Endothelial cell of umbilical vein (primary cell): ENCODE data around the gene DENND6A. TPM values are rescaled to one million over a fixed set of nuclear protein-coding genes. Genes with fewer than 3 reads are reported as not detected.

Experiments used
- BruUV-seq: library from RNA; stranded (reverse); fragments of 400-500 nt; replicated peaks from 2 replicates; lab custom pipeline; 2021; lab: Mats Ljungman, UMichigan
- CTCF ChIA-PET: fragments of 300-600, 350-600 bp; sonication (Branson Sonifier 250); formaldehyde crosslinking; loops from one replicate; lab custom pipeline; 2021; ENCODE audit warnings: antibody characterized with exemption, inconsistent platforms; lab: Charles Lee
- POLR2A ChIA-PET: fragments of 300-600, 350-600 bp; sonication (Branson Sonifier 250); formaldehyde crosslinking; loops from one replicate; lab custom pipeline; 2021; ENCODE audit warnings: antibody characterized with exemption, inconsistent platforms; lab: Charles Lee
- DNase-seq: peaks from one replicate; pipeline ENCODE4 v3.0.0-alpha.2; 2011; ENCODE audit warnings: low read depth, low spot score
- FAIRE-seq: peaks from 2 replicates; lab custom pipeline; 2011; peaks lifted over from hg19 to GRCh38; lab: Jason Lieb, UNC
- H2AFZ ChIP-seq: 2 replicates; pipeline ENCODE4 v1.6.0; 2012; ENCODE audit warnings: low read depth, low read length, control low read depth, inconsistent platforms
- H3K27ac ChIP-seq: 2 replicates; pipeline ENCODE4 v1.5.1; 2011; ENCODE audit warnings: low read depth, mild to moderate bottlenecking, control low read depth, low read length, moderate library complexity; ENCODE audit not compliant: insufficient read depth
- H3K27me3 ChIP-seq, 2 experiments: 2 replicates each; pipeline versions ENCODE4 v1.6.0 to v1.6.1; 2011; ENCODE audit warnings: low read length in 2 of 2, mixed read lengths in 1 of 2; ENCODE audit not compliant: control insufficient read depth in 2 of 2, insufficient read depth in 2 of 2
- H3K36me3 ChIP-seq, 2 experiments: 2 replicates in 1 of 2; 3 replicates in 1 of 2; pipeline ENCODE4 v1.5.1; 2011; ENCODE audit warnings: low read length in 2 of 2, mild to moderate bottlenecking in 1 of 2, moderate library complexity in 1 of 2; ENCODE audit not compliant: control insufficient read depth in 2 of 2, insufficient read depth in 2 of 2; ENCODE audit errors: extremely low read depth in 1 of 2
- H3K4me1 ChIP-seq: 3 replicates; pipeline ENCODE4 v1.5.1; 2011; ENCODE audit warnings: mild to moderate bottlenecking, low read length; ENCODE audit not compliant: control insufficient read depth, insufficient read depth; ENCODE audit errors: extremely low read depth
- H3K4me2 ChIP-seq: 2 replicates; pipeline ENCODE4 v1.6.1; 2011; ENCODE audit warnings: low read length, control low read depth, mixed read lengths; ENCODE audit not compliant: insufficient read depth
- H3K4me3 ChIP-seq, 3 experiments: fragments of 200-600 bp in 1 of 3; sonication (generic), shearing (Covaris generic) in 1 of 3; replicated peaks in 1 of 3; 2 replicates each; pipeline ENCODE4 v1.5.1; 2011 to 2016; ENCODE audit warnings: control low read depth in 3 of 3, low read length in 3 of 3, mild to moderate bottlenecking in 2 of 3, inconsistent platforms in 1 of 3, low read depth in 1 of 3, moderate library complexity in 1 of 3; ENCODE audit not compliant: insufficient read depth in 1 of 3
- H3K79me2 ChIP-seq: 2 replicates; pipeline ENCODE4 v1.6.0; 2012; ENCODE audit warnings: low read length, inconsistent platforms; ENCODE audit not compliant: control insufficient read depth, insufficient read depth
- H3K9ac ChIP-seq: replicated peaks from 2 replicates; pipeline ENCODE3; 2011; ENCODE audit warnings: low read length, control low read depth; ENCODE audit not compliant: insufficient read depth; ENCODE audit errors: extremely low read depth
- H3K9me1 ChIP-seq: replicated peaks from 3 replicates; pipeline ENCODE4 v1.6.0; 2011; ENCODE audit warnings: mild to moderate bottlenecking, low read length; ENCODE audit not compliant: control insufficient read depth, insufficient read depth; ENCODE audit errors: extremely low read depth
- H3K9me3 ChIP-seq: replicated peaks from 2 replicates; pipeline ENCODE4 v1.5.1; 2012; ENCODE audit warnings: low read length, inconsistent platforms; ENCODE audit not compliant: control insufficient read depth, insufficient read depth
- H4K20me1 ChIP-seq: replicated peaks from 2 replicates; pipeline ENCODE3; 2011; ENCODE audit warnings: mild to moderate bottlenecking, low read length; ENCODE audit not compliant: control insufficient read depth, insufficient read depth; ENCODE audit errors: extremely low read depth
- CTCF ChIP-seq, 2 donors: IDR thresholded peaks; 1 replicate in 1 of 2; 2 replicates in 1 of 2; pipeline ENCODE4 v1.5.1; 2011; ENCODE audit warnings: low read length in 2 of 2, mild to moderate bottlenecking in 2 of 2, moderate library complexity in 2 of 2, control low read depth in 1 of 2, inconsistent platforms in 1 of 2, low read depth in 1 of 2; ENCODE audit not compliant: insufficient read depth in 1 of 2; ENCODE audit errors: extremely low read depth in 1 of 2
- EZH2 ChIP-seq: IDR thresholded peaks from 2 replicates; pipeline ENCODE4 v1.6.1; 2012; ENCODE audit warnings: borderline replicate concordance, low read depth, mild to moderate bottlenecking, moderate library complexity, low read length, inconsistent platforms; ENCODE audit not compliant: severe bottlenecking
- FOS ChIP-seq: IDR thresholded peaks from 2 replicates; pipeline ENCODE4 v1.6.1; 2011; ENCODE audit warnings: mild to moderate bottlenecking, low read length, moderate library complexity, borderline replicate concordance; ENCODE audit not compliant: insufficient read depth
- GATA2 ChIP-seq: IDR thresholded peaks from 2 replicates; pipeline ENCODE4 v1.7.0; 2011; ENCODE audit warnings: low read depth, mild to moderate bottlenecking, moderate library complexity, mixed read lengths, low read length; ENCODE audit not compliant: insufficient read length, insufficient read depth
- JUN ChIP-seq: IDR thresholded peaks from 2 replicates; pipeline ENCODE4 v1.6.1; 2011; ENCODE audit warnings: borderline replicate concordance, low read depth; ENCODE audit not compliant: insufficient read length, insufficient read depth
- MAX ChIP-seq: IDR thresholded peaks from 2 replicates; pipeline ENCODE4 v1.6.1; 2011; ENCODE audit not compliant: insufficient read depth, insufficient read length
- MYC ChIP-seq: IDR thresholded peaks from one replicate; pipeline ENCODE4 v1.6.1; 2011; ENCODE audit warnings: mild to moderate bottlenecking, low read depth, low read length
- POLR2A ChIP-seq: IDR thresholded peaks from 2 replicates; pipeline ENCODE4 v1.6.1; 2012; ENCODE audit warnings: low read depth, mild to moderate bottlenecking, control low read depth, low read length
- POLR2AphosphoS5 ChIP-seq: IDR thresholded peaks from 2 replicates; pipeline ENCODE4 v1.6.1; 2012; ENCODE audit warnings: low read depth, mild to moderate bottlenecking, control low read depth, low read length, moderate library complexity; ENCODE audit not compliant: insufficient read depth
- dilution Hi-C: fragments of 300-500 bp; cut with MboI; formaldehyde crosslinking; loops from one replicate; pipeline ENCODE4 v1.15.0; 2019; ENCODE audit warnings: low sequenced_read_pairs; ENCODE audit not compliant: extremely low pct_ligation_motif_present
- intact Hi-C: fragments of 100-400 bp; cut with micrococcal nuclease; formaldehyde crosslinking; loops from one replicate; pipeline ENCODE4 v1.10.0; 2022
- polyA plus RNA-seq, 4 experiments: library from polyadenylated mRNA; depleted of rRNA in 3 of 4; stranded (reverse) in 3 of 4; unstranded in 1 of 4; fragments of >200 nt; gene quantifications; 2 replicates each; pipeline versions ENCODE4 v1.2.1 to v1.2.3, GENCODE V29; 2011 to 2012; ENCODE audit warnings: missing spikeins in 1 of 4
- total RNA-seq: library from RNA; stranded (reverse); gene quantifications from 2 replicates; pipeline ENCODE4 v1.2.3, GENCODE V29; 2021

DENND6A gene
- total and polyA plus RNA-seq, 2 donors (not counting 3 experiments of a cell fraction or from before 2014, with no cell fraction given), result 12.7 to 25.0 TPM

GRCh38 chr3:57729334-57730045, 36.6 kb upstream of the DENND6A start:
- no peak for FAIRE-seq
- POLR2A ChIA-PET, result no interaction called here

More at GRCh38 chr3:57729334-57730045, 36.6 kb upstream of the DENND6A start:
- Histone ChIP-seq H3K79me2 (no peaks in the 10 kb centered on the region), H3K4me2 (no peak overlapping the region), H4K20me1 (no peaks in the 10 kb centered on the region), H3K27me3 (no peaks in the 10 kb centered on the region), H2AFZ (no peak overlapping the region), H3K9me3 (no peaks in the 10 kb centered on the region), H3K9ac (no peak overlapping the region), H3K9me1 (no peaks in the 10 kb centered on the region), H3K36me3 (no peaks in the 10 kb centered on the region), H3K4me3 (no peak overlapping the region), H3K4me1 (no peaks in the 10 kb centered on the region), H3K27ac (no peak overlapping the region)
- intact Hi-C loops (no loop called here), dilution Hi-C loops (no loop called here)
- no TSS peak for BruUV-seq
- CTCF ChIA-PET, result interaction anchor here (3.4 kb wide), 1 partner anchor 9 kb away, joined by 10 read pairs; no protein-coding TSS in a partner anchor
- DNase-seq, result no peak
- no peak for TF ChIP-seq CTCF (IDR thresholded peaks at IDR 0.05; ENCODE audit: extremely low read depth in 1 of 2, insufficient read depth in 1 of 2, low read depth in 1 of 2, low read length in 2 of 2)
- no peak for TF ChIP-seq MAX
- no peak for TF ChIP-seq POLR2AphosphoS5
- TF ChIP-seq JUN, result no peak
- no peak for TF ChIP-seq GATA2
- no peak for TF ChIP-seq EZH2
- no peak for TF ChIP-seq POLR2A
- no peak for TF ChIP-seq MYC
- TF ChIP-seq FOS, result no peak
